ENCODE measurements around the gene ILK.

- TF ChIP-seq CTCF (conservative IDR thresholded peaks at IDR 0.05) (no peak), EZH2 (IDR thresholded peaks at IDR 0.05; ENCODE audit: low read depth) (no peak)
Observed at GRCh38 chr11:6655790-6656583, 52.4 kb downstream of the ILK start, which contains the start of gene DCHS1.

Data from PC-9 (cell line).